Glutamatergic neuron (in vitro differentiated cells): ENCODE measurements around the gene IFI6. TPM values are rescaled to one million over a fixed set of nuclear protein-coding genes. Genes with fewer than 3 reads are reported as not detected.
"Not testable (repeated sequence)": the region's sequence is repeated elsewhere in the genome, so short reads cannot be mapped to it uniquely, and the experiment has no call there.

Experiments used
- DNase-seq: peaks from one replicate; pipeline ENCODE4 v3.0.0; 2022
- H3K27ac Mint-ChIP-seq: one replicate; pipeline ENCODE4 v1.8.0; 2020; ENCODE audit warnings: mild to moderate bottlenecking, mixed read lengths, inconsistent platforms; ENCODE audit not compliant: unreplicated experiment
- H3K27me3 Mint-ChIP-seq: one replicate; pipeline ENCODE4 v1.8.0; 2020; ENCODE audit warnings: mild to moderate bottlenecking, moderate library complexity, mixed read lengths, inconsistent platforms; ENCODE audit not compliant: unreplicated experiment
- H3K36me3 Mint-ChIP-seq: one replicate; pipeline ENCODE4 v1.8.0; 2020; ENCODE audit warnings: mild to moderate bottlenecking, mixed read lengths, inconsistent platforms; ENCODE audit not compliant: unreplicated experiment
- H3K4me1 Mint-ChIP-seq: one replicate; pipeline ENCODE4 v1.8.0; 2020; ENCODE audit warnings: mild to moderate bottlenecking, low read depth, mixed read lengths, inconsistent platforms; ENCODE audit not compliant: unreplicated experiment
- H3K4me3 Mint-ChIP-seq: one replicate; pipeline ENCODE4 v1.8.0; 2020; ENCODE audit warnings: mild to moderate bottlenecking, mixed read lengths, inconsistent platforms; ENCODE audit not compliant: unreplicated experiment
- H3K9me3 Mint-ChIP-seq: one replicate; pipeline ENCODE4 v1.8.0; 2020; ENCODE audit warnings: mild to moderate bottlenecking, moderate library complexity, mixed read lengths, inconsistent platforms; ENCODE audit not compliant: unreplicated experiment
- total RNA-seq: library from RNA; stranded (reverse); fragmentation: NEBNext Ultra II Directional; extraction: Animal tissue kit (Norgen Biotek cat#: 25700); gene quantifications from one replicate; pipeline ENCODE4 v1.2.1, GENCODE V29; 2021; ENCODE audit not compliant: unreplicated experiment
- TF ChIP-seq, protein P1 (sequence below): fragments of 200-600 bp; sonication (generic); IDR thresholded peaks from one replicate; pipeline ENCODE4 v1.5.0; 2021; ENCODE audit not compliant: partially characterized antibody, unreplicated experiment

Gene IFI6
- total RNA-seq, 1 donor from 2014 or later, result 1.4 TPM

DNA sequence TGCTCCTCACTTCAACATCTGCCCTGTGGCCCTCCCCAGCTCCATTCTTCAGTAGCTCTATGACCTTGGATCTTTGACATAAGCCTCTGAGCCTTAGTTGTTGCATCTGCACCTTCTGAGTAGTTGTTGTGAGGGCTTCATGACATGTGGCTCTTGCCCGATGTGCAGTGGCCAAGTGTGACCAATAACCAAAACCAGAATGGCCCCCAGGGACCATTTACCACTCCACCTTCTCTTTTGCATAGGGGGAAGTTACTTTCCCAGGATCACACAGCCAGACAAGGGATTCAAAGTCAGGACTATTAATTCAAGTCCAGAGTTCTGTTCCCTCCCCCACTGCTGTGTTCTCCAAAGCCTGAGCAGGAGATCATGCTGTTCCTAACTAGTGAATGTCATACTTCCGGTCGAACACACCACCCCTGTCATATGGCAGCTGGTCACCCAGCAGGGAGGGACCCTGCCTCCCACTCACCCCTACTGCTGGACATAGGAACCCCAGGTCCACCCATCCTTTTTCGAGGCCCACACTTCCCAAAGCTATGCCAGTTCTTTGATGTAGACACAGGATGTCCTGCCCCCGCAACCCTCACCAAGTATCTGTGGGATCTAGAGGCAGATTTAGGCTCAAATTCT is 41.0 kb downstream of the IFI6 start:
- DNase-seq, result no peak
- TF ChIP-seq, protein P1, sequence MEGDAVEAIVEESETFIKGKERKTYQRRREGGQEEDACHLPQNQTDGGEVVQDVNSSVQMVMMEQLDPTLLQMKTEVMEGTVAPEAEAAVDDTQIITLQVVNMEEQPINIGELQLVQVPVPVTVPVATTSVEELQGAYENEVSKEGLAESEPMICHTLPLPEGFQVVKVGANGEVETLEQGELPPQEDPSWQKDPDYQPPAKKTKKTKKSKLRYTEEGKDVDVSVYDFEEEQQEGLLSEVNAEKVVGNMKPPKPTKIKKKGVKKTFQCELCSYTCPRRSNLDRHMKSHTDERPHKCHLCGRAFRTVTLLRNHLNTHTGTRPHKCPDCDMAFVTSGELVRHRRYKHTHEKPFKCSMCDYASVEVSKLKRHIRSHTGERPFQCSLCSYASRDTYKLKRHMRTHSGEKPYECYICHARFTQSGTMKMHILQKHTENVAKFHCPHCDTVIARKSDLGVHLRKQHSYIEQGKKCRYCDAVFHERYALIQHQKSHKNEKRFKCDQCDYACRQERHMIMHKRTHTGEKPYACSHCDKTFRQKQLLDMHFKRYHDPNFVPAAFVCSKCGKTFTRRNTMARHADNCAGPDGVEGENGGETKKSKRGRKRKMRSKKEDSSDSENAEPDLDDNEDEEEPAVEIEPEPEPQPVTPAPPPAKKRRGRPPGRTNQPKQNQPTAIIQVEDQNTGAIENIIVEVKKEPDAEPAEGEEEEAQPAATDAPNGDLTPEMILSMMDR, result no peak
- Mint-ChIP-seq H3K36me3 (no peaks in the 10 kb centered on the region), H3K27ac (no peak overlapping the region), H3K9me3 (peaks cover 7% of the 10 kb centered on the region), H3K27me3 (peaks cover 18% of the 10 kb centered on the region), H3K4me1 (peaks cover 20% of the 10 kb centered on the region), H3K4me3 (no peak overlapping the region)

DNA sequence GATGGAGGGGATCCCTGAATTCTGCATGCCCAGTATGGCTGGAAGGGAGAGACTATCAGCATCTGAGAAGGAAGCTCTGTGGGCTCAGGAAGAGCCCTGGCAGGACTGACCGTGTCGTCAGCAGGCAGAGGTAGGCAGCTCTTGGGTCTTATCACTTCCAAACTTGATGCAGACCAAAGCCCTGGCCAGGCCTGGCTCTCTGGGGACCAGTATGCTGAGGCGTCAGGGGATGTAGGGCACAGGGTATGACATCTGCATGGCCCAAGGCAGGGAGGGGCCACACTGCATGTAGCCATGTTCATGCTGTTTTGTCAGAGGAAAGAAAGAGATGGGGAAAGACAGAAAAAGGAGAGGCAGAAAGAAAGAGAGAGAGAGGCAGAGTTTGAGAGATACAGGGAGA is 43.3 kb downstream of the IFI6 start:
- Mint-ChIP-seq H3K36me3 (no peaks in the 10 kb centered on the region), H3K4me1 (peaks cover 20% of the 10 kb centered on the region), H3K9me3 (peaks cover 7% of the 10 kb centered on the region), H3K27me3 (peaks cover 11% of the 10 kb centered on the region), H3K27ac (no peak overlapping the region), H3K4me3 (no peak overlapping the region)
- DNase-seq, result no peak
- TF ChIP-seq, protein P1, result no peak

DNA sequence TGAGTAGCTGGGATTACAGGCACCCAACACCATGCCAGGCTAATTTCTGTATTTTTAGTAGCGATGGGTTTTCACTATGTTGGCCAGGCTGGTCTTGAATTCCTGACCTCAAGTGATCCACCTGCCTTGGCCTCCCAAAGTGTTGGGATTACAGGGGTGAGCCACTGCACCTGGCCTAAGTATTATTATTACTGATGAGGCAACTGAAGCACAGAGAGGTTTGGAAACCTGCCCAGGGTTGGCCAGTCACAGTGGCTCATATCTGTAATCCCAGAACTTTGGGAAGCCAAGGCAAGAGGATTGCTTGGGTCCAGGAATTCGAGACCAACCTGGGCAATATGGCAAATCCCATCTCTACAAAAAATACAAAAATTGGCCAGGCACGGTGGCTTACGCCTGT is 44.3 kb downstream of the IFI6 start:
- DNase-seq, H3K27ac Mint-ChIP-seq, H3K27me3 Mint-ChIP-seq, H3K4me3 Mint-ChIP-seq, H3K9me3 Mint-ChIP-seq, H3K36me3 Mint-ChIP-seq: not testable (repeated sequence)
- H3K4me1 Mint-ChIP-seq, result peaks cover 20% of the 10 kb centered on the region

DNA sequence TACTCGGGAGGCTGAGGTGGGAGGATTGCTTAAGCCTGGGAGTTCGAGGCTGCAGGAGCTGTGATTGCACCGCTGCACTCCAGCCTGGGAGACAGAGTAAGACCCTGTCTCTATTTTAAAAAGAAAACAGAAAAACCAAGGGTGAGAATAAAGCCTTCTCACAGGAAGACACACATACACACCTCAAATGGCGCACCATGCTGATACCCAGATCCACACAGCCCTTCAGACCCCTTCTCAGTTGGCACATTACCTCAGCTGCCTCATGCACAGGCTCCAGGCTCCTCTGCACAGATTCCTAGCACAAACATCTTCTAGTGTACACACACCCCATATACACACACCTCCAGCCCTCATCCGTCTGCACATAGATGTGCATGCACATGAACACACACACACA is 44.9 kb downstream of the IFI6 start:
- DNase-seq, result no peak
- TF ChIP-seq, protein P1, result no peak
- no peaks in the 10 kb centered on the region for H3K36me3 Mint-ChIP-seq
- H3K27me3 Mint-ChIP-seq, result peaks cover 4% of the 10 kb centered on the region
- H3K4me1 Mint-ChIP-seq, result peaks cover 20% of the 10 kb centered on the region
- H3K4me3 Mint-ChIP-seq, result no peak overlapping the region
- H3K27ac Mint-ChIP-seq, result no peak overlapping the region
- H3K9me3 Mint-ChIP-seq, result peaks cover 7% of the 10 kb centered on the region

DNA sequence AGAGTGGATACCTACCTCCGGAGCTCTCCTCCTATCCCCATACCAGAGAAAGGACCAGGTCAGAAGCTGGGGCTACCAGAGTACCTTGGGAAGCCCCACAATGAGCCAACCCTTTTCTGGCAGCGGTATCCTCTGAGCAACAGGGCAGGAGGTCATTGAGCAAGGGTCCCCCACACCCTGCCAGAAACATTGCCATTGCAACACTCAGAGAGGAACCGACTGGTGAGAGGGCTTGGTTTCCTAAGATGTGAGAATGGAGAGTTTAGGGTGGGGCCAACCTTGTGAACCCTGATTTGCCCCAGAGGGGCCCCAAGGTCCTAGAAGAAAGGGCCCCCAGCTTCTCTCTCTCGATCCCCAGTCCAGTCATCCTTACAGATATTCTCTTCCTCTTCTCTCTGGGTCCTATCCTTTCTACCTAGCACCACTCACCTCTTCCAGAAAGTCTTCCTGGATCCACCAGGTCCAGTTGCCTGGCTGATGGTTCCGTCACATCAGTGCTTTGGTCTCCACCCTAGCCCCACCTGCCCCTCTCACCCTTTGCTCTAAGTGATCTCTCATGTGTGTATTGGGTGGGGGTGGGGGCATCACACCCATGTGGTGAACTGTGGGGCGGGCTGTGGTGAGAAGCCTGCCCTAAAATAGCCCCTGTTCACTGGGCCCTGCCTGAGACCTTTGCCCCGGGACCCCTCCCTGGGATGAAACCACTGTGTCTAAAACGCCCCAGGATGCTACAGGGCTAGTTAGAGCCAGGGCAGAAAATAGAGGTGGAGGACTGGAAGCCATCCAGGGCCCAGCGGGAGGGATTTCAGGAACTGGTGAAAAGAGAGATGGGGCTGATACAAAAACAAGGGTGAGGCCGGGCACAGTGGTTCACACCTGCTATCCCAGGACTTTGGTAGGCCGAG is 45.7 kb downstream of the IFI6 start:
- TF ChIP-seq, protein P1, result no peak
- Mint-ChIP-seq H3K36me3 (no peaks in the 10 kb centered on the region), H3K4me1 (peaks cover 20% of the 10 kb centered on the region), H3K9me3 (peaks cover 5% of the 10 kb centered on the region), H3K27me3 (peaks cover 4% of the 10 kb centered on the region), H3K27ac (no peak overlapping the region), H3K4me3 (no peak overlapping the region)
- DNase-seq, result no peak
